Mucosa of rectum (tissue), 2 donors: ENCODE data around the gene LGALS9C.
"Not testable (repeated sequence)": the region's sequence is repeated elsewhere in the genome, so short reads cannot be mapped to it uniquely, and the experiment has no call there.

ENCODE experiments used
- H3K27ac ChIP-seq, 2 donors: one replicate each; pipeline ENCODE4 v1.7.0; 2013; ENCODE audit warnings: inconsistent platforms in 2 of 2, low read depth in 2 of 2, low read length in 2 of 2
- H3K27me3 ChIP-seq, 2 donors: one replicate each; pipeline ENCODE4 v1.7.0; 2013; ENCODE audit warnings: low read length in 2 of 2; ENCODE audit not compliant: control insufficient read depth in 2 of 2, insufficient read depth in 2 of 2
- H3K36me3 ChIP-seq, 2 donors: one replicate each; pipeline ENCODE4 v1.7.0; 2013; ENCODE audit warnings: low read length in 2 of 2; ENCODE audit not compliant: control insufficient read depth in 2 of 2, insufficient read depth in 2 of 2
- H3K4me1 ChIP-seq, 2 donors: one replicate each; pipeline ENCODE4 v1.7.0; 2013; ENCODE audit warnings: low read length in 2 of 2, mild to moderate bottlenecking in 1 of 2; ENCODE audit not compliant: control insufficient read depth in 2 of 2, insufficient read depth in 2 of 2
- H3K4me3 ChIP-seq, 2 donors: one replicate each; pipeline ENCODE4 v1.7.0; 2013; ENCODE audit warnings: low read length in 2 of 2
- H3K9ac ChIP-seq, 2 donors: one replicate each; pipeline ENCODE4 v1.7.0; 2013; ENCODE audit warnings: low read length in 2 of 2, low read depth in 1 of 2, mild to moderate bottlenecking in 1 of 2
- H3K9me3 ChIP-seq, 2 donors: one replicate each; pipeline ENCODE4 v1.7.0; 2013; ENCODE audit warnings: low read length in 2 of 2; ENCODE audit not compliant: control insufficient read depth in 2 of 2
- donor health status: healthy.
- donor health status: Normal muscosa, but diverticular disease.

Gene LGALS9C

GRCh38 chr17:18478362-18478761 lies 1.8 kb downstream of the LGALS9C start:
- H3K9ac ChIP-seq, H3K4me1 ChIP-seq, H3K4me3 ChIP-seq, H3K27me3 ChIP-seq, H3K27ac ChIP-seq, H3K9me3 ChIP-seq, H3K36me3 ChIP-seq: not testable (repeated sequence)

- H3K4me1 ChIP-seq, H3K9ac ChIP-seq, H3K27me3 ChIP-seq, H3K27ac ChIP-seq, H3K4me3 ChIP-seq, H3K9me3 ChIP-seq, H3K36me3 ChIP-seq: not testable (repeated sequence)
Measured at GRCh38 chr17:18478977-18479595, 2.5 kb downstream of the LGALS9C start.

- not testable (repeated sequence) for H3K27ac ChIP-seq, H3K36me3 ChIP-seq, H3K27me3 ChIP-seq, H3K9me3 ChIP-seq, H3K9ac ChIP-seq, H3K4me1 ChIP-seq, H3K4me3 ChIP-seq
Measured at GRCh38 chr17:18481775-18482174, 5.2 kb downstream of the LGALS9C start.

GRCh38 chr17:18485936-18486464 lies 9.4 kb downstream of the LGALS9C start:
- H3K9ac ChIP-seq, H3K27ac ChIP-seq, H3K36me3 ChIP-seq, H3K9me3 ChIP-seq, H3K27me3 ChIP-seq, H3K4me3 ChIP-seq, H3K4me1 ChIP-seq: not testable (repeated sequence)

GRCh38 chr17:18487633-18488032 lies 11.0 kb downstream of the LGALS9C start:
- H3K9me3 ChIP-seq, H3K27me3 ChIP-seq, H3K36me3 ChIP-seq, H3K4me1 ChIP-seq, H3K27ac ChIP-seq, H3K9ac ChIP-seq, H3K4me3 ChIP-seq: not testable (repeated sequence)

- H3K27ac ChIP-seq, H3K27me3 ChIP-seq, H3K9me3 ChIP-seq, H3K36me3 ChIP-seq, H3K9ac ChIP-seq, H3K4me1 ChIP-seq, H3K4me3 ChIP-seq: not testable (repeated sequence)
Measured at GRCh38 chr17:18488622-18489021, 12.0 kb downstream of the LGALS9C start.

- not testable (repeated sequence) for H3K4me1 ChIP-seq, H3K9ac ChIP-seq, H3K27me3 ChIP-seq, H3K9me3 ChIP-seq, H3K27ac ChIP-seq, H3K36me3 ChIP-seq, H3K4me3 ChIP-seq
Measured at GRCh38 chr17:18490016-18490415, 13.4 kb downstream of the LGALS9C start.

- H3K4me3 ChIP-seq, H3K9me3 ChIP-seq, H3K4me1 ChIP-seq, H3K36me3 ChIP-seq, H3K9ac ChIP-seq, H3K27me3 ChIP-seq: not testable (repeated sequence)
- peak overlapping the region in 1 of 2 donors; percentile 47 for H3K27ac ChIP-seq
Measured at GRCh38 chr17:18492712-18493480, 16.3 kb downstream of the LGALS9C start.

GRCh38 chr17:18494250-18494768 lies 17.7 kb downstream of the LGALS9C start:
- H3K4me3 ChIP-seq, H3K27ac ChIP-seq, H3K9ac ChIP-seq, H3K36me3 ChIP-seq, H3K9me3 ChIP-seq, H3K4me1 ChIP-seq, H3K27me3 ChIP-seq: not testable (repeated sequence)

GRCh38 chr17:18497044-18497443 lies 20.5 kb downstream of the LGALS9C start:
- not testable (repeated sequence) for H3K27ac ChIP-seq

More at GRCh38 chr17:18497044-18497443, 20.5 kb downstream of the LGALS9C start:
- H3K4me3 ChIP-seq, H3K36me3 ChIP-seq, H3K9me3 ChIP-seq, H3K27me3 ChIP-seq, H3K9ac ChIP-seq, H3K4me1 ChIP-seq: not testable (repeated sequence)
